ENCODE results near the gene PPP6R3. TPM values are rescaled to one million over a fixed set of nuclear protein-coding genes. Genes with fewer than 3 reads are reported as not detected.

Gene PPP6R3
- 55.8 and 85.9 TPM in 2 replicates for total RNA-seq

GRCh38 chr11:68460741-68461574 is at the start of gene PPP6R3:
PPP6R3 (plus strand) TSS chr11:68460752; CDS start chr11:68537665, 76,913 bp downstream.
- peak within 1 kb of the TSS; percentile 82 for H3K4me3 ChIP-seq (ENCODE audit: low read depth, low read length)
- no peak for DNase-seq (ENCODE audit: low read depth)
- no peak for TF ChIP-seq CTCF (conservative IDR thresholded peaks at IDR 0.05; ENCODE audit: low read depth, low read length)

- no peak for TF ChIP-seq CTCF (conservative IDR thresholded peaks at IDR 0.05; ENCODE audit: low read depth, low read length)
- no peak overlapping the region for H3K4me3 ChIP-seq (ENCODE audit: low read depth, low read length)
- DNase-seq (ENCODE audit: low read depth), result no peak
Observed at GRCh38 chr11:68411501-68411991, 49.0 kb upstream of the PPP6R3 start.

- TF ChIP-seq CTCF (conservative IDR thresholded peaks at IDR 0.05; ENCODE audit: low read depth, low read length), result no peak
- no peak for DNase-seq (ENCODE audit: low read depth)
Observed at GRCh38 chr11:68412593-68413475, 47.7 kb upstream of the PPP6R3 start.

GRCh38 chr11:68413591-68413999 is 47.0 kb upstream of the PPP6R3 start:
- no peak for DNase-seq (ENCODE audit: low read depth)
- H3K4me3 ChIP-seq (ENCODE audit: low read depth, low read length), result no peak overlapping the region
- TF ChIP-seq CTCF (conservative IDR thresholded peaks at IDR 0.05; ENCODE audit: low read depth, low read length), result no peak

More at GRCh38 chr11:68412593-68413475, 47.7 kb upstream of the PPP6R3 start:
- H3K4me3 ChIP-seq (ENCODE audit: low read depth, low read length), result no peak overlapping the region

GRCh38 chr11:68414496-68415221 is 45.9 kb upstream of the PPP6R3 start:
- DNase-seq (ENCODE audit: low read depth), result no peak
- no peak for TF ChIP-seq CTCF (conservative IDR thresholded peaks at IDR 0.05; ENCODE audit: low read depth, low read length)
- no peak overlapping the region for H3K4me3 ChIP-seq (ENCODE audit: low read depth, low read length)

- no peak for TF ChIP-seq CTCF (conservative IDR thresholded peaks at IDR 0.05; ENCODE audit: low read depth, low read length)
- H3K4me3 ChIP-seq (ENCODE audit: low read depth, low read length), result no peak overlapping the region
- DNase-seq (ENCODE audit: low read depth), result no peak
Observed at GRCh38 chr11:68416070-68416578, 44.4 kb upstream of the PPP6R3 start.
